ENCODE results near the gene USP13. TPM values are rescaled to one million over a fixed set of nuclear protein-coding genes. Genes with fewer than 3 reads are reported as not detected.

The USP13 gene
- total and polyA plus RNA-seq, 2 of the 13 experiments (the other 11 are each of a cell fraction or from before 2014, with no cell fraction given) = 15.9 to 36.7 TPM

DNA sequence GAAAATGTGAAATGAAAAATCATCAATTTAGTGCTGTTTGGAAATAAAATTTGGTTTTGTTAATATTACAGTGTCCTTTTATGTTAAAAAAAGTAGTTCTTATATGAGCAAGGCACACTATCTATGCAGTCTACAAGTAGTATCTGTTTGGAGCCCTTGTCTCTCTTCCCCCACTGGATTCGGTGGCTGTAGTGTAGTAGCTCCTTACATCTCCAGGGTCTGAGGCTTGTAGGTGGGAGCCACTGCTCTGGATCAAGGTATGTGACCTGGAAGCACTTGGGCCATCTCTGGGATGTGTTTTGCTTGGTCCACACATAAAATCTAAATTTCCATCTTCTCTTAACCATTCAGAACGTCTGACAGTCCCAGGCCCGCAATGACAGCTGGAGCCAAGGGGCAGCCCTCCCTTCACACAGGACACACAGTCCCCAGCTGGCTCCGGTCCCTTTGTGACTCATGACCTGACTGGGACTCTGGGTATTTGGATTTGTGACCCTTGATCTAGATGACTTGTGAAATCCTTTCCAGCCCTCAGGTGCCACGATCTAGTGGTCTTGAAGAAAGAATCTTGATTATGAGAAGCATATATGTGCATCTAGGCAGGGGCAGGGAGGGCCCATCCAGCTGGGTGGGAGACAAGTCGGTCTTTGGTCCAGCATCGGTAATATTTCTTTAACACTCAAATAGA is 80.0 kb downstream of the USP13 start:
- ChIA-PET POLR2A (interaction anchor here (1.0 kb wide), 2 partner anchors 80 to 89 kb away, joined by 4 to 5 read pairs; partner anchors contain the start of gene USP13), CTCF (ENCODE audit: low intra/inter-chr PET ratio, low total read pairs) (no interaction called here)
- DNase-seq (ENCODE audit: low spot score) (peak; percentile 85), ATAC-seq (peak; percentile 91), FAIRE-seq (peak; percentile 63)
- H3K9me3 ChIP-seq (ENCODE audit: low read length) = no peaks in the 10 kb centered on the region
- intact Hi-C loops (cut with micrococcal nuclease; ENCODE audit: unreplicated experiment) = loop anchor here (5.0 kb wide), 1 partner anchor 81 kb away; the partner anchor contains the start of gene USP13
- H3K36me3 ChIP-seq (replicated peaks in 1 of 2; ENCODE audit: control insufficient read depth in 1 of 2, insufficient read depth in 2 of 2, low read length in 2 of 2) = peaks cover 12 to 32% of the 10 kb centered on the region in 2 experiments; a peak in 4 of 5 replicates
- peak overlapping the region; percentile 4; the same call in 1 of the 2 replicates for H3K9ac ChIP-seq (ENCODE audit: insufficient read depth, low read depth, low read length)
- H3K4me1 ChIP-seq (ENCODE audit: insufficient read depth, low read length) = peaks cover 69% of the 10 kb centered on the region
- peak overlapping the region; percentile 77 for H3K27ac ChIP-seq (ENCODE audit: extremely low read length, insufficient read depth, low read length)
- no peak overlapping the region for H2AFZ ChIP-seq (ENCODE audit: low read length)
- no peak overlapping the region for H3K4me3 ChIP-seq (replicated peaks in 1 of 3; ENCODE audit: insufficient read depth in 1 of 3, low read depth in 2 of 3, low read length in 3 of 3)
- WGBS (ENCODE audit: low lambda C conversion rate) = 37% methylated on average over 7 of the region's 7 CpGs
- no peaks in the 10 kb centered on the region for H4K20me1 ChIP-seq (ENCODE audit: insufficient read depth, low read length)
- in situ Hi-C loops (cut with HindIII; ENCODE audit: extremely low pct_ligation_motif_present, low pct_unique_long_range_greater_than_20kb) = no loop called here
- H3K79me2 ChIP-seq (ENCODE audit: insufficient read depth, low read length) = peaks cover 21% of the 10 kb centered on the region
- peak overlapping the region; percentile 26; the same call in 1 of the 2 replicates for H3K4me2 ChIP-seq (ENCODE audit: low read depth, low read length)
- BruUV-seq (replicated peaks) = no TSS peak
- no peaks in the 10 kb centered on the region for H3K27me3 ChIP-seq (ENCODE audit: control insufficient read depth in 1 of 2, insufficient read depth in 2 of 2, low read length in 2 of 2)
- TF ChIP-seq AFF4 (CRISPR knock-in tag; IDR thresholded peaks at IDR 0.05) = no peak
- no peak for TF ChIP-seq SIX1 (CRISPR knock-in tag; IDR thresholded peaks at IDR 0.05; ENCODE audit: borderline replicate concordance)
- no peak for TF ChIP-seq FOXA1 (IDR thresholded peaks at IDR 0.05)
- TF ChIP-seq FOXA1 (CRISPR knock-in tag; IDR thresholded peaks at IDR 0.05) = 0 out of 2 replicates have a peak, but pooled peaks have one; percentile 33
- TF ChIP-seq ZNF703 (CRISPR knock-in tag; IDR thresholded peaks at IDR 0.05; ENCODE audit: borderline replicate concordance) = no peak
- TF ChIP-seq HDAC2 (CRISPR knock-in tag; IDR thresholded peaks at IDR 0.05) = peak; percentile 71
- TF ChIP-seq SP2 (CRISPR knock-in tag; IDR thresholded peaks at IDR 0.05) = no peak
- no peak for TF ChIP-seq ZNF720 (CRISPR knock-in tag; IDR thresholded peaks at IDR 0.05)
- TF ChIP-seq RFXANK (CRISPR knock-in tag; IDR thresholded peaks at IDR 0.05) = no peak
- TF ChIP-seq, protein P1, sequence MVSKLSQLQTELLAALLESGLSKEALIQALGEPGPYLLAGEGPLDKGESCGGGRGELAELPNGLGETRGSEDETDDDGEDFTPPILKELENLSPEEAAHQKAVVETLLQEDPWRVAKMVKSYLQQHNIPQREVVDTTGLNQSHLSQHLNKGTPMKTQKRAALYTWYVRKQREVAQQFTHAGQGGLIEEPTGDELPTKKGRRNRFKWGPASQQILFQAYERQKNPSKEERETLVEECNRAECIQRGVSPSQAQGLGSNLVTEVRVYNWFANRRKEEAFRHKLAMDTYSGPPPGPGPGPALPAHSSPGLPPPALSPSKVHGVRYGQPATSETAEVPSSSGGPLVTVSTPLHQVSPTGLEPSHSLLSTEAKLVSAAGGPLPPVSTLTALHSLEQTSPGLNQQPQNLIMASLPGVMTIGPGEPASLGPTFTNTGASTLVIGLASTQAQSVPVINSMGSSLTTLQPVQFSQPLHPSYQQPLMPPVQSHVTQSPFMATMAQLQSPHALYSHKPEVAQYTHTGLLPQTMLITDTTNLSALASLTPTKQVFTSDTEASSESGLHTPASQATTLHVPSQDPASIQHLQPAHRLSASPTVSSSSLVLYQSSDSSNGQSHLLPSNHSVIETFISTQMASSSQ (IDR thresholded peaks at IDR 0.05; ENCODE audit: low read depth) = no peak
- TF ChIP-seq, protein P1 (CRISPR knock-in tag; IDR thresholded peaks at IDR 0.05; ENCODE audit: borderline replicate concordance) = no peak
- TF ChIP-seq SMAD9 (CRISPR knock-in tag; IDR thresholded peaks at IDR 0.05) = no peak
- TF ChIP-seq MXD3 (CRISPR knock-in tag; IDR thresholded peaks at IDR 0.05) = no peak
- no peak for TF ChIP-seq ZBTB26 (CRISPR knock-in tag; IDR thresholded peaks at IDR 0.05; ENCODE audit: borderline replicate concordance)
- no peak for TF ChIP-seq CBX1 (IDR thresholded peaks at IDR 0.05; ENCODE audit: low read depth)

All from HepG2 (cell line).